ENCODE data around the gene PNPLA2.

The PNPLA2 gene

DNA sequence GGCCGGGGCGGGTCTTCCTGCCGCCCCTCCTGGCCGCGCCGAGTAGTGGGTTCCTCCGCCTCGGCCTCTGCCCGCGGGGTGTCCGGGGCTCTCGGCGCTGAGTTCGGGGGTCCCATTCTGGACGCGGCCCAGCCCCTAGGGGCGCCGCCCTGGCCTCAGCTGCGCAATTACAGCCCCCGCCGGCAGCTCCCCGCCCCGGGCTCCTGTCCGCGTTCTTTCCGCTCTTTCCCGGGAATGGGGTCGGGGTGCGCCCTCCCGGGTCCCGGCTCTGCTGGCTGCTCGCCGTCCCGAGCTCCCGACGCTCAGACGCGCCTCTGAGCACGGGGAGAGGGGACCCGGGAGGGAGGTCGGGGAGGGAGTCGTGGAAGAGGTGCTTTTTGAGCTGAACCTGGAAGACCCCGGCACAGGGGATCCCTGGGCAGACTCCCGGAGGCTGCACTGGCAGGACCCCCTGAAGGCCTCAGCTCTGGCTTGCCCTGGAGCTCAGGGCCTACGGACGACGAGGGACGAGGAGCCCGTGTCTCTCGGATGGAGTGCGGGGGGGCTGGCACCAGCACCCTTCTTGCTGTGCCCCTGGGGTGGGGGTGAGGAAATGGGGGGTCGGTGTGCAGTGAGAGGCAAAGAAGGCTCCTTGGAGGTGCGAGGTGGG, 24.5 kb downstream of the PNPLA2 start:
- no peak for DNase-seq (ENCODE audit: low read depth in 3 of 3, low spot score in 1 of 3)

DNA sequence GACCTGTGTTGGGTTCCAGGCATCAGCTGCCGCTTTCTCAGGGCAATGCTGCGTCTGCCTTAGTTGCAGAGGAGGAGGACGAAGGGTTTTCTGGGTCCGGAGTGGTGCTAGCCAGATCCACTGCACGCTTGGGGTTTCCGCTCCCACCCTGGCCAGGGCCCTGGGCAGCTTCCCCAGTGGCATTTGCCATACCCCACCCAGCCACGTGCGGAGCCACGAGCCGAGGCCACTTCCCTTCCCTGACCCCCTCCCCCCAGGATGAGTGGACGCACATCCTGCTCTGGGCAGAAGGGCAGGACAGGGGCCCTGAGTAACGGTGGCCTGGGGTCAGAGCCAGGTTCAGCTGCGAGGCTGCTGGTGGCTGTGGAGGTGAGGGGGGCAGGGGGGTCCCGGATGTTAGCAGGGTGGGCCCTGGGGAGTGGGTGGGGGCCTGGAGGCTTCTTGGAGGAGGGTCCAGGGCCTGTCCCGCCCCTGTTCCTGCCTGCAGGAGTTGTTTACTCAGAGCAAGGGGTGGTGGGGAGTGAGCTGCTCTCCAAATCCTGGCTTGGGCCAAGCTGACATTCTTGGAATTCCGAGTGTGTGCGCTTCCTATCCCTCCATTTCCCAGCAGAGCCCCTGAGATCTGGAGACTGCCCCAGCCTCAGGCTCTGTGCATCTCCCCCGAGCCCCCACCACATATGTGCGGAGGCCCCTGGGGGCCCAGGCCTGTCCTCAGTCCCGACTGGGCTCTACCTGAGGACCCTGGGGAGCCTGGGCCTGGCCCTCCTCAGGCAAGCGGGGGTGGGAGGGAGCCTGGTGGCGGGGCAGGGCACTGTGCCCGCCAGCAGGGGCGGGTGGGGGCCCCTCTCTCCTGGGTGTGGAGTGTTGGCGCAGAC, 25.3 kb downstream of the PNPLA2 start:
- DNase-seq (ENCODE audit: low read depth in 3 of 3, low spot score in 1 of 3): no peak

DNA sequence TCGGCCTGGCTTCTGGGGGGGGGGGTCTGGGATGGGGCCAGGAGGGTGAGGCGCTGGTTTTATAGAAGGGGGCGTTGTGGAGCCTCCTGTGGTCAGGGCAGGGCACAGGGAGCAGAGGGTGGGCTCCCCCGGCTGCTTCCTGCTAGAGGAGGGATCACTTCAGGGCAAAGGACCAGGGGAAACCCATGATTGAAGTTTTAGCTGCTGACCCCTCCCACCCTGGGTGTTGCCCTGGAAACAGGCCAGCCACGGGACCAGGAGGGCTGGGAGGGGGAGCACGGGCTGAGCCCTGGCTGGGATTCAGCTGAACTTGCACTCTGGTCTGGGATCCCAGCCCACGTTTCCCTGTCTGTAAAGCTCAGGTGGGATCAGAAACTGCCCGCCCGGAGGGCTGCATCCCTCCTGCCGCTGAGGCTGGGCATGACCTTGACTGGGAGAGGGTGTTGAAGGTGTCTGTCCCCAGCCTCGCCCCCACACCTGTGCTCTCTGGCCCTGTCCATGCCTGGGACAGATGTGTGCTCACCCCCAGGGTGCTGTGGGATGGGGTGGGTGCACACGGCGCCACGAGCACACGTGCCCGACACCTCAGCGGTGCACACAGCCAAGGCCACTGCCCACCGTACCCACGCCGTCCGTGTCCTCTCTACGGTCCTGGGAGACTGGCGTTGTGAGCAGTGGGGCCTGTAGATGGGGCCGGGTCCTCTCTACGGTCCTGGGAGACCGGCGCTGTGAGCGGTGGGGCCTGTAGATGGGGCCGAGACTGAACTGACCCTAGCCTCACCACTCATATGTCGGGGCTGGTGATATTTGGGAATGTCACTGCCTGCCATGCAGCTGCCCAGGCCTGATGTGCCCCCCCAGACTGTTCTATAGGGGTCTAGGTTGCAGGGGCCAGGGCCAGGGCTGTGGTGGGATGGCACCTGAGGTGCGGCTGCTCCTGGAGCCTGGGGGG, 26.3 kb downstream of the PNPLA2 start:
- DNase-seq (ENCODE audit: low read depth in 3 of 3, low spot score in 1 of 3): no peak

GRCh38 chr11:845872-846495, 27.3 kb downstream of the PNPLA2 start:
- DNase-seq (ENCODE audit: low read depth in 3 of 3, low spot score in 1 of 3): no peak

- DNase-seq (ENCODE audit: low read depth in 3 of 3, low spot score in 1 of 3): no peak
These were observed 27.9 kb downstream of the PNPLA2 start for GRCh38 chr11:846496-847098.

DNA sequence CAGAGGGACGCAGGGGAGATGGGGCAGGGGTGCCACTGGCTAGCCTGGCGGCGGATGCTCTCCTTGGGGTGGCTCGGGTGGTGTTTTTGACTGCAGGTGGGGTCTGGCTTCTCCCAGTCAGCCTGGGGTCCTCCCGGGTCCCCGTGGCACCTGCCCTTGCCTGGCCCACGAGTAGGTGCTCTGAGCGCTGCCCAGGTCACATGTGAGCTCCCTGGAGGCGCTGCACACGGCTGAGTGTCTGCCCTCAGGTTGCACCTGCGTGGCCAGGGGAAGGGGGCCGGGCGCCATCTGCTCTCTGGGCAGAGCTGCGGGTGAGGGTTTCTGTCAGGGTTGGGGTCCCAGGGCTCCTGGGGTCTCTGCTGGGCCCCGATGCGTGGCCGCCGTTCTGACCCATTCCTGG, 29.2 kb downstream of the PNPLA2 start:
- DNase-seq (ENCODE audit: low read depth in 3 of 3, low spot score in 1 of 3): no peak

DNA sequence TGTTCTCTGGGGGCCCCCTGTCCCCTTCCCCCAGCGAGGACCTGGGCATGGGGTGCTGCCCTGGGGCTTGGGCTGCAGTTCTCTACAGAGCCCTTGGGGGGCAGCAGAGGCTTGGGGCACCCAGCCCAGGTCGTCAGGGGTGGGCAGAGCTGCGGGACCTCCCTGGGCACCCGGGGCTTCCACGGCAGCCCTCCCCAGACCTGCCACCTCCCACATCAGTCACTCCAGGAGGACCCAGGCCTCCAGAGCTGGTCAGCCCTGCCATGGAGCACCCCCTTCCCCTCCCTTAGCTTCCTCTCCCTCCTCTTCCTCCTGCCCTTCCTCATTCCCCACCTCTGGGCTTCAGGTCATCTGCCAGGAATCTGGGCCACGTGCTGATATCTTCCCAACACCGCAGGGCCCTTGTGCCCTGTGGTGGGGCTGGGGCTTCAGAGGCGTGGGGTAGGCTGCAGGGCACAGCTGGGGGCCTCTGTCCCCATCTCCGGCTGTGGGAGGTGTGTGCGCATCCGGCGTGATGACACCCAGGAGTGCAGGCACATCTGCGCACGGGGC, 29.7 kb downstream of the PNPLA2 start:
- peak; percentile 12 to 60 (median 37) for DNase-seq (ENCODE audit: low read depth in 3 of 3, low spot score in 1 of 3)

DNA sequence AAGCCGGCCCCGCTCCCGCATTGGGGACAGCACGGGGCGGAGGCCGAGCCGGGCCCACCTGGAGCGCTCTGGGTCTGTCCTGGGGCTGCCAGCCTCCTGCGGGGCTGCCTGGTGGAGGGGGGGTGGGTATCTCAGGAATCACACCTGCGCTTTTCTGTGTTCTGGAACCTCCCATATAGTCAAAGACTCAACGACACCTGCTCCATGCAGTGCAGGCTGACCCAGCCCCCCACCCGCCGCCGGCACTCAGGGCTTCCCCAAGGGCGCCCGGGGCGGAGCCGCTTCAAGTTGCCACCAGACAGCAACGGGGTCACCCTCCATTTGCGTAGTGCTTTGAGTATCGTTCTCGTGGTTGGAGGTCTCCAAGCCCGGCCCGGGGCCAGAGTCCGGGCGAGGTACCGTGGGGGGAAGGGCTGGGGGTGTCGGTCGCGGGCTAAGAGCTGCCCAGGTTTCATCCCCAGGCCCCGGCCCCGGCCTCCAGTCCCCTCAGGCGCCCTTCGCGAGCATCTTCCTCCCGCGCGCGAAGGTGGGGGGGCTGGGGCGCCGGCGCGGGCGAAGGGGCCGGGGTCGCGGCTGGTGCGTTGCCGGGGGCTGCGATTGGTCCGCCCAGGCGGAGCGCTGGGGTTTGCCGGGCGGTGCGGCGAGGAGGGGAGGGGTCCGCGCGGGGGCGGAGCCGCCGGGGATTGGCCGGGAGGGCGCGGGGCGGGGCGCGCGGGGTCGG, 30.6 kb downstream of the PNPLA2 start:
- no peak for DNase-seq (ENCODE audit: low read depth in 3 of 3, low spot score in 1 of 3)

GRCh38 chr11:849951-850774, 31.4 kb downstream of the PNPLA2 start:
- DNase-seq (ENCODE audit: low read depth in 3 of 3, low spot score in 1 of 3): no peak

- DNase-seq (ENCODE audit: low read depth in 3 of 3, low spot score in 1 of 3): no peak
These were observed 32.4 kb downstream of the PNPLA2 start for GRCh38 chr11:850775-851763.

DNA sequence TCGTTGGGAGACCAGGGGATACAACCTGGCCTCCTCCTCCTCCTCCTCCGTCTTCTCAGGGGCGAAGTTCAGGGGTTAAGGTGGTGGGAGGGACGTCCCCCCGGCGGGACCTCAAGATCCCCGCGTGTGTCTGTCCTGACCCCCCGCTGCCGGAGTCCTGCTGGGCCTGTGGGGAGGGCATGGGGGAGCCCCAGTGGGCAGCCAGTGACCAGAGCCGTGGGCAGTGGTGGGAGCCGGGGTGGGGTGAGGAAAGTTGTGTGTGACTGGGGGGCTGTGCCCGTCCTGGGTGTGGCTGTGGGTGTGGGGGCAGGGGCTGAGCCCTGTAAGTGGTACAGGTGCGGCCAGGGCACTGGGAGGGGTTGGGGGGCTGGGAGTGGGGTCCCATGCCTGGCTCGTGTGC, 34.0 kb downstream of the PNPLA2 start:
- DNase-seq (ENCODE audit: low read depth in 3 of 3, low spot score in 1 of 3): no peak

DNA sequence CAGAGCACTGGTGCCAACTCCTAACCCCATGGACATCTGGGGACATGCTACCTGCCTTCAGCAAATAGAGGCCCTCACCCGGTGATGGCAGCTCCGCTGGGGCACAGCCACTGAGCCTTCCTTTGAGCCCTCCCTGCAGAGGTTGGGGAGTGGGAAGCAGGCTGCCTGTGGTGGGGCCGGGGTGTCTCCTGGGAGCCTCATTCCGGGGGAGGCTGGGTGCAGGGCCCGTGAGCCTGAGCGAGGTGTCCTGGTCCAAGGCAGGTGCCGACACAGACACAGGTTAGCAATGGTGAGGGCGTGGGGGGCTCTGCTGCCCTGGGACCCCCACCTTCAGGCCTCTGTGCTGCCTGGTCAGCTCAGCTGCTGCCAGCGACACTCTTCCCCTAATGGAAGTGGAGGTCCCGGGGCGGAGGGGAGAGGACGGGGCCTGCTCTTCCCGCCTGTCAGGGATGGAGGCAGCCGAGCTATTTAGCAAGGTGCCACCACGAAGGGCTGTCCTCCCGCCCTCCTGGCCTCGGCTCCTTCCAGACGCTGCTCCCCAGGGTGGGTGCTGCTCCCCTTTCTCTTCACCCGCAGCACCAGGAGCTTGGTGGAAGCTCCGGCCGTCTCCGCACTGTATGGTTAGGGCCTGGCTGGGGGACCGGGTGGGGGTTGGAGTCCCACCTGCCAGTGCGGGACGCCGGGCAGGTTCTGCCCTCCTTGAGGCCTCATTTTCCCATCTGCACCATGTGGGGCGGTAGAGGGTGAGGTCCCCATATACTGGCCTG, 35.2 kb downstream of the PNPLA2 start:
- DNase-seq (ENCODE audit: low read depth in 3 of 3, low spot score in 1 of 3): no peak

DNA sequence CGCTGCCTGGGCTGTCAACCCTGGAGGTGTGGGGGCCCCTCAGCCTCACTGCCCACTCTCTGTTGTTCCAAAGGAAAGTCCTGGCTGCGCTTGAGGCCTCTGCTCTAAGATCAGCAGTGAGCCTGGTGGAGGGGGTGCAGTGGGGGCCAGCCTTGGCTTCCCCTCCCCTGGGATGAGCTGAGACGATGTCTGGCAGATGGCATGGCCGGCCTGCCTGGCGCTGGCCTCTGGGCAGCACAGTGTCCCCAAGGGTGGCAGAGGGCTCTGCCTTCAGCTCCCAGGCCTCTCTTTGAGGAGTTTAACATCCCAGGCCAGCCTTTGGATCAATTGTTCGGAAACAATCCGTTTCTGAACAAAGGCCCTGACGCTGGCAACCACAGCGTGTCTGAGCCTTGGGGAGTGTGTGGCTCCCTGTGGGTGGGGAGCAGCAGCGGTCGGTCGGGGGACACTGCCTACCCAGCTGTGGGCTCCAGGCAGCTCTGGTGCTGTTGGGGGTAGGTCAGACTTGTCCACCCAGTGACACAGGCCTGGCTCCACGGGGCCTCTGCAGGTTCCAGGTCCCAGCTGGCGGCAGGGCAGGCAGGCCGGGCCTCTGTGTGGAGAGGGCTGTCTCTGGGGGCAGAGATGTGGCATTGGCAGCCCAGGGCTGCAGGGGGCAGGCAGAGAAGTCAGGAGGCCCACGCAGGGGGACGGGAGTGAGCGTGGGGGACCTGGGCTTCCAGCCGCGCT, 36.1 kb downstream of the PNPLA2 start:
- DNase-seq (ENCODE audit: low read depth in 3 of 3, low spot score in 1 of 3): no peak

GRCh38 chr11:855330-855674, 36.6 kb downstream of the PNPLA2 start:
- DNase-seq (ENCODE audit: low read depth in 3 of 3, low spot score in 1 of 3): no peak

GRCh38 chr11:855796-856195, 37.1 kb downstream of the PNPLA2 start:
- no peak for DNase-seq (ENCODE audit: low read depth in 3 of 3, low spot score in 1 of 3)

DNA sequence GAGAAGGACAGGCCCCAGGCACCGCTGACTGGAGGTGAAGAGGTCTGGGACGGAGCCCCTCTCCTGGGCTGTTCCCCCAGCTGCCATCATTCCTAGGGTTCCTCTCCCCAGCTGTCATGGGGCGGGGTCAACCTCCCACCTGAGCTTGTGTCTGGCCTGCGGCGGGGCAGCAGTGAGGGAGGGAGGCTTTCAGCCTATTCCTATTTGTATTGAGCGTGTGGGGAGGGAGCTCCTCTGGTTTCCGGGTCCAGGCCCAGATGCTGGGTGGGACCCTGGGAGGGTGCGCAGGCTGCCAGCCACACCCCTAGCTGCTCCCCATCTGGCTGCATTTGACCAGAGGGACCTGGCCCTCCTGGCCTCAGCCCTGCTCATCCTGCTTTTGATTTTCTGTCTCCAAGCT, 37.7 kb downstream of the PNPLA2 start:
- DNase-seq (ENCODE audit: low read depth in 3 of 3, low spot score in 1 of 3): no peak

All from stimulated activated CD4-positive, alpha-beta T cell treated with anti-CD3 and anti-CD28 coated beads, TNF-alpha, amount 100 ng/mL, for 1 hour (primary cell).